GM12878 (cell line): Measurements from ENCODE around the gene PRCC. TPM values are rescaled to one million over a fixed set of nuclear protein-coding genes. Genes with fewer than 3 reads are reported as not detected.
A peak's percentile ranks its signal among the peaks of the same experiment; 100 is the strongest.

Experiments used
- CBX5 ChIP-seq: sonication (generic); IDR thresholded peaks from 2 replicates; pipeline ENCODE4 v1.6.1; 2016; ENCODE audit warnings: low read depth, moderate library complexity, mild to moderate bottlenecking, inconsistent platforms
- CEBPB ChIP-seq, 2 experiments: fragments of 150-350 bp in 1 of 2; IDR thresholded peaks; 2 replicates each; pipeline ENCODE4 v1.6.1; 2012 to 2014; ENCODE audit warnings: low read depth in 2 of 2, low read length in 2 of 2, borderline replicate concordance in 1 of 2, inconsistent platforms in 1 of 2
- MEF2A ChIP-seq: IDR thresholded peaks from 2 replicates; pipeline ENCODE4 v1.6.1; 2011; ENCODE audit warnings: low read depth, mild to moderate bottlenecking, low read length, moderate library complexity; ENCODE audit not compliant: insufficient read depth
- NFYB ChIP-seq: IDR thresholded peaks from 2 replicates; pipeline ENCODE4 v1.6.1; 2011; ENCODE audit warnings: low read depth, mild to moderate bottlenecking, low read length, improper control_type of control experiment, moderate library complexity; ENCODE audit not compliant: insufficient read depth
- PML ChIP-seq: IDR thresholded peaks from 2 replicates; pipeline ENCODE4 v1.6.1; 2012; ENCODE audit warnings: low read length, inconsistent platforms
- POLR2AphosphoS5 ChIP-seq: IDR thresholded peaks from 2 replicates; pipeline ENCODE4 v1.6.1; 2011; ENCODE audit warnings: mild to moderate bottlenecking, low read length, inconsistent platforms
- RAD21 ChIP-seq: IDR thresholded peaks from 2 replicates; pipeline ENCODE4 v1.6.1; 2011; ENCODE audit warnings: mild to moderate bottlenecking, low read depth, low read length, moderate library complexity; ENCODE audit not compliant: insufficient read depth
- RAD51 ChIP-seq: fragments of 450-650 bp; IDR thresholded peaks from 2 replicates; pipeline ENCODE4 v1.6.1; 2016; ENCODE audit warnings: moderate library complexity, mild to moderate bottlenecking, inconsistent platforms
- RBBP5 ChIP-seq: fragments of 200-600 bp; sonication (generic); conservative IDR thresholded peaks from 2 replicates; pipeline ENCODE4 v1.6.1; 2016
- RFX5 ChIP-seq: IDR thresholded peaks from 2 replicates; pipeline ENCODE4 v1.6.1; 2011; ENCODE audit warnings: low read depth, low read length, improper control_type of control experiment
- STAT1 ChIP-seq: fragments of 450-650 bp; conservative IDR thresholded peaks from 2 replicates; pipeline ENCODE4 v1.6.1; 2014; ENCODE audit warnings: antibody characterized with exemption, mild to moderate bottlenecking
- TAF1 ChIP-seq: IDR thresholded peaks from 2 replicates; pipeline ENCODE4 v1.6.1; 2011; ENCODE audit warnings: mild to moderate bottlenecking, low read depth, low read length, borderline replicate concordance
- YY1 ChIP-seq: IDR thresholded peaks from 2 replicates; pipeline ENCODE4 v1.6.1; 2011; ENCODE audit warnings: low read depth, mild to moderate bottlenecking, low read length
- ZBTB4 ChIP-seq: fragments of 450-650 bp; formaldehyde crosslinking; IDR thresholded peaks from 2 replicates; pipeline ENCODE4 v1.4.0; 2022; ENCODE audit warnings: mild to moderate bottlenecking, moderate library complexity
- ZNF217 ChIP-seq: fragments of 450-650 bp; IDR thresholded peaks from 2 replicates; pipeline ENCODE4 v1.6.1; 2017; ENCODE audit warnings: antibody characterized with exemption, mild to moderate bottlenecking
- ZSCAN29 ChIP-seq: fragments of 450-650 bp; IDR thresholded peaks from 2 replicates; pipeline ENCODE4 v1.6.1; 2017; ENCODE audit warnings: mild to moderate bottlenecking, moderate library complexity
- polyA plus RNA-seq, 11 experiments: library from polyadenylated mRNA; depleted of rRNA in 4 of 11; unstranded in 6 of 11; stranded (reverse) in 5 of 11; fragments of >200 nt; fragmentation: Nextera tagmentation in 4 of 11; fragmentation: Illumina TruSeq in 1 of 11; extraction: Ambion mirVana in 4 of 11; extraction: Trizol in 1 of 11; gene quantifications; 1 replicate in 1 of 11; 2 replicates in 10 of 11; pipeline versions ENCODE4 v1.2.1 to v1.2.3, GENCODE V29; 2011 to 2016; ENCODE audit warnings: inconsistent platforms in 2 of 11, missing spikeins in 2 of 11, low read depth in 1 of 11
- total RNA-seq, 4 experiments: library from RNA; depleted of rRNA in 3 of 4; stranded (reverse); fragments of >200 nt in 3 of 4; fragmentation: Illumina TruSeq in 1 of 4; extraction: Trizol in 1 of 4; gene quantifications; 2 replicates each; pipeline versions ENCODE4 v1.2.1 to v1.2.3, GENCODE V29; 2013 to 2021
- TF ChIP-seq, protein P1 (sequence below): IDR thresholded peaks from 2 replicates; pipeline ENCODE4 v1.6.1; 2011; ENCODE audit warnings: borderline replicate concordance, low read depth, mild to moderate bottlenecking, moderate library complexity, mixed read lengths, low read length; ENCODE audit not compliant: insufficient read depth; ENCODE audit errors: extremely low read length
- TF ChIP-seq, protein P2 (sequence below): IDR thresholded peaks from 2 replicates; pipeline ENCODE4 v1.6.1; 2012; ENCODE audit warnings: improper control_type of control experiment, low read depth, low read length; ENCODE audit not compliant: insufficient replicate concordance

Gene PRCC
- total and polyA plus RNA-seq, 10 of the 15 experiments (the other 5 are each of a cell fraction or from before 2014, with no cell fraction given): 23.8 to 132 (median 63.1) TPM

- TF ChIP-seq, protein P1, sequence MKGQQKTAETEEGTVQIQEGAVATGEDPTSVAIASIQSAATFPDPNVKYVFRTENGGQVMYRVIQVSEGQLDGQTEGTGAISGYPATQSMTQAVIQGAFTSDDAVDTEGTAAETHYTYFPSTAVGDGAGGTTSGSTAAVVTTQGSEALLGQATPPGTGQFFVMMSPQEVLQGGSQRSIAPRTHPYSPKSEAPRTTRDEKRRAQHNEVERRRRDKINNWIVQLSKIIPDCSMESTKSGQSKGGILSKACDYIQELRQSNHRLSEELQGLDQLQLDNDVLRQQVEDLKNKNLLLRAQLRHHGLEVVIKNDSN: peak; percentile 87
- TF ChIP-seq YY1 (no peak), CEBPB (IDR thresholded peaks at IDR 0.05; ENCODE audit: borderline replicate concordance in 1 of 2, low read depth in 2 of 2, low read length in 2 of 2) (no peak), ZBTB4 (CRISPR knock-in tag) (no peak), STAT1 (no peak), RAD21 (no peak), ZSCAN29 (no peak), NFYB (no peak), PML (no peak), MEF2A (no peak), TAF1 (no peak), RAD51 (peak; percentile 62), POLR2AphosphoS5 (no peak), ZNF217 (peak; percentile 22; the same call in 1 of the 2 replicates), CBX5 (no peak), RBBP5 (no peak), RFX5 (no peak)
- TF ChIP-seq, protein P2, sequence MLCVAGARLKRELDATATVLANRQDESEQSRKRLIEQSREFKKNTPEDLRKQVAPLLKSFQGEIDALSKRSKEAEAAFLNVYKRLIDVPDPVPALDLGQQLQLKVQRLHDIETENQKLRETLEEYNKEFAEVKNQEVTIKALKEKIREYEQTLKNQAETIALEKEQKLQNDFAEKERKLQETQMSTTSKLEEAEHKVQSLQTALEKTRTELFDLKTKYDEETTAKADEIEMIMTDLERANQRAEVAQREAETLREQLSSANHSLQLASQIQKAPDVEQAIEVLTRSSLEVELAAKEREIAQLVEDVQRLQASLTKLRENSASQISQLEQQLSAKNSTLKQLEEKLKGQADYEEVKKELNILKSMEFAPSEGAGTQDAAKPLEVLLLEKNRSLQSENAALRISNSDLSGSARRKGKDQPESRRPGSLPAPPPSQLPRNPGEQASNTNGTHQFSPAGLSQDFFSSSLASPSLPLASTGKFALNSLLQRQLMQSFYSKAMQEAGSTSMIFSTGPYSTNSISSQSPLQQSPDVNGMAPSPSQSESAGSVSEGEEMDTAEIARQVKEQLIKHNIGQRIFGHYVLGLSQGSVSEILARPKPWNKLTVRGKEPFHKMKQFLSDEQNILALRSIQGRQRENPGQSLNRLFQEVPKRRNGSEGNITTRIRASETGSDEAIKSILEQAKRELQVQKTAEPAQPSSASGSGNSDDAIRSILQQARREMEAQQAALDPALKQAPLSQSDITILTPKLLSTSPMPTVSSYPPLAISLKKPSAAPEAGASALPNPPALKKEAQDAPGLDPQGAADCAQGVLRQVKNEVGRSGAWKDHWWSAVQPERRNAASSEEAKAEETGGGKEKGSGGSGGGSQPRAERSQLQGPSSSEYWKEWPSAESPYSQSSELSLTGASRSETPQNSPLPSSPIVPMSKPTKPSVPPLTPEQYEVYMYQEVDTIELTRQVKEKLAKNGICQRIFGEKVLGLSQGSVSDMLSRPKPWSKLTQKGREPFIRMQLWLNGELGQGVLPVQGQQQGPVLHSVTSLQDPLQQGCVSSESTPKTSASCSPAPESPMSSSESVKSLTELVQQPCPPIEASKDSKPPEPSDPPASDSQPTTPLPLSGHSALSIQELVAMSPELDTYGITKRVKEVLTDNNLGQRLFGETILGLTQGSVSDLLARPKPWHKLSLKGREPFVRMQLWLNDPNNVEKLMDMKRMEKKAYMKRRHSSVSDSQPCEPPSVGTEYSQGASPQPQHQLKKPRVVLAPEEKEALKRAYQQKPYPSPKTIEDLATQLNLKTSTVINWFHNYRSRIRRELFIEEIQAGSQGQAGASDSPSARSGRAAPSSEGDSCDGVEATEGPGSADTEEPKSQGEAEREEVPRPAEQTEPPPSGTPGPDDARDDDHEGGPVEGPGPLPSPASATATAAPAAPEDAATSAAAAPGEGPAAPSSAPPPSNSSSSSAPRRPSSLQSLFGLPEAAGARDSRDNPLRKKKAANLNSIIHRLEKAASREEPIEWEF: no peak
These were observed 46.6 kb downstream of the PRCC start (continued) for GRCh38 chr1:156813750-156814570.
